ENCODE data around the gene TRIM63.

GRCh38 chr1:26029864-26030481, 37.5 kb downstream of the TRIM63 start:
- TF ChIP-seq, protein P1, sequence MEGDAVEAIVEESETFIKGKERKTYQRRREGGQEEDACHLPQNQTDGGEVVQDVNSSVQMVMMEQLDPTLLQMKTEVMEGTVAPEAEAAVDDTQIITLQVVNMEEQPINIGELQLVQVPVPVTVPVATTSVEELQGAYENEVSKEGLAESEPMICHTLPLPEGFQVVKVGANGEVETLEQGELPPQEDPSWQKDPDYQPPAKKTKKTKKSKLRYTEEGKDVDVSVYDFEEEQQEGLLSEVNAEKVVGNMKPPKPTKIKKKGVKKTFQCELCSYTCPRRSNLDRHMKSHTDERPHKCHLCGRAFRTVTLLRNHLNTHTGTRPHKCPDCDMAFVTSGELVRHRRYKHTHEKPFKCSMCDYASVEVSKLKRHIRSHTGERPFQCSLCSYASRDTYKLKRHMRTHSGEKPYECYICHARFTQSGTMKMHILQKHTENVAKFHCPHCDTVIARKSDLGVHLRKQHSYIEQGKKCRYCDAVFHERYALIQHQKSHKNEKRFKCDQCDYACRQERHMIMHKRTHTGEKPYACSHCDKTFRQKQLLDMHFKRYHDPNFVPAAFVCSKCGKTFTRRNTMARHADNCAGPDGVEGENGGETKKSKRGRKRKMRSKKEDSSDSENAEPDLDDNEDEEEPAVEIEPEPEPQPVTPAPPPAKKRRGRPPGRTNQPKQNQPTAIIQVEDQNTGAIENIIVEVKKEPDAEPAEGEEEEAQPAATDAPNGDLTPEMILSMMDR (IDR thresholded peaks at IDR 0.05; ENCODE audit: extremely low read depth in 1 of 2, insufficient read depth in 1 of 2, low read depth in 1 of 2, low read length in 2 of 2) = no peak
- TF ChIP-seq EZH2 (IDR thresholded peaks at IDR 0.05; ENCODE audit: borderline replicate concordance, low read depth, low read length, severe bottlenecking) (no peak), POLR2A (IDR thresholded peaks at IDR 0.05; ENCODE audit: low read depth, low read length) (no peak), POLR2AphosphoS5 (IDR thresholded peaks at IDR 0.05; ENCODE audit: insufficient read depth, low read depth, low read length) (no peak), MYC (IDR thresholded peaks at IDR 0.05; ENCODE audit: low read depth, low read length) (no peak), JUN (IDR thresholded peaks at IDR 0.05; ENCODE audit: borderline replicate concordance, insufficient read depth, insufficient read length, low read depth) (no peak), MAX (IDR thresholded peaks at IDR 0.05; ENCODE audit: insufficient read depth, insufficient read length) (no peak), GATA2 (IDR thresholded peaks at IDR 0.05; ENCODE audit: insufficient read depth, insufficient read length, low read depth, low read length) (no peak), FOS (IDR thresholded peaks at IDR 0.05; ENCODE audit: borderline replicate concordance, insufficient read depth, low read length) (no peak)
